ENCODE measurements around the gene CCDC107.
"Not testable (repeated sequence)": the region's sequence is repeated elsewhere in the genome, so short reads cannot be mapped to it uniquely, and the experiment has no call there.

The CCDC107 gene

DNA sequence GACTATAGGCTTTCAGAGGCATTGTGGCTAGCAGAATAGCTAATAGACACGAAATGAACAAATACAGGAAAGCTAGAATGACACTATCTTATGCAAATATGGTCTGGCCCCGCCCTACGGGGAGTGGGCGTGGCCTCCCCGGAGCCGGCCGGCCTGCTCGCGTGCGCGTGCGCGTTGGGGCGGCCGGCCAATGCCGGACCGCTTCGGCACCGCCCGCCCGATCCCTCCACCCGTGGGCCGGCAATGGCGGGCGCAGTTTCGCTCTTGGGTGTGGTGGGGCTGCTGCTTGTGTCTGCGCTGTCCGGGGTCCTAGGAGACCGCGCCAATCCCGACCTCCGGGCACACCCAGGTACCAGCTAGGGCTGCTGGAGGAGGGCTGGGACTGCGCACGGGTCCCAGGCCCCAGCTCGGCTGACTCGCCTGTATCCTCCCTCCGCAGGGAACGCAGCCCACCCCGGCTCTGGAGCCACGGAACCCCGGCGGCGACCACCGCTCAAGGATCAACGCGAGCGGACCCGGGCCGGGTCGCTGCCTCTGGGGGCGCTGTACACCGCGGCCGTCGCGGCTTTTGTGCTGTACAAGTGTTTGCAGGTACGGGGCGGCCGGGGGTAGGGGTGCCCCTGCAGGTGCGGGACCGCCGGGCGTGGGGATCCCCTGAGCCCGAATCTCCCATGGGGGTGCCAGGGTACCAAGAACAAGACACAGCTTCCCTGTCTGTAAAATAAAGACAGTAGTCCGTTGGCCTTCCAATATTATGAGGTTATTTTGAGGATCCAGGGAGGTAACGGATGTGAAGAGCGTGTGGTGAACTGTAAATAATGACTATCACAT is at the start of gene CCDC107:
CCDC107 (plus strand) TSS at position 156 of the 831 bp plus-strand sequence; CDS start at position 244, 88 bp downstream.
- DNase-seq: peak; percentile 81

GRCh38 chr9:35609001-35609819 is 48.9 kb upstream of the CCDC107 start:
- no peak for DNase-seq

- no peak for DNase-seq
Observed at GRCh38 chr9:35609820-35610163, 48.3 kb upstream of the CCDC107 start.

- DNase-seq: peak; percentile 57
Observed at GRCh38 chr9:35611230-35611797, 46.8 kb upstream of the CCDC107 start.

DNA sequence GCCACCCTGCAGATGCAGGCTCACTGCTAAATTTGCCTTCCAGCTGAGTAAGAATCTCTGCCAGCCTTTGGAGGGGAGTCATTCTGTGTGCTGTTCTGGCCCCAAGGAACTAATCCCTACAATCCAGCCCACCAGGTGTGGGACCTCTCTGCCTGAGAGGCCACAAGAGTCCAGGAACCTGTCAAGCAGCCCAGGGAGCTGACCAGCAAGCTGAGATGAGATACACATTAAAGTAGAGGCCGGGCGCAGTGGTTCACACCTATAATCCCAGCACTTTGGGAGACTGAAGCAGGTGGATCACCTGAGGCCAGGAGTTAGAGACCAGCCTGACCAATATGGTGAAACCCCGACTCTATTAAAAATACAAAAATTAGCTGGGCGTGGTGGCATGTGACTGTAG is 46.0 kb upstream of the CCDC107 start:
- not testable (repeated sequence) for DNase-seq

GRCh38 chr9:35612843-35613242 is 45.2 kb upstream of the CCDC107 start:
- DNase-seq: no peak

DNA sequence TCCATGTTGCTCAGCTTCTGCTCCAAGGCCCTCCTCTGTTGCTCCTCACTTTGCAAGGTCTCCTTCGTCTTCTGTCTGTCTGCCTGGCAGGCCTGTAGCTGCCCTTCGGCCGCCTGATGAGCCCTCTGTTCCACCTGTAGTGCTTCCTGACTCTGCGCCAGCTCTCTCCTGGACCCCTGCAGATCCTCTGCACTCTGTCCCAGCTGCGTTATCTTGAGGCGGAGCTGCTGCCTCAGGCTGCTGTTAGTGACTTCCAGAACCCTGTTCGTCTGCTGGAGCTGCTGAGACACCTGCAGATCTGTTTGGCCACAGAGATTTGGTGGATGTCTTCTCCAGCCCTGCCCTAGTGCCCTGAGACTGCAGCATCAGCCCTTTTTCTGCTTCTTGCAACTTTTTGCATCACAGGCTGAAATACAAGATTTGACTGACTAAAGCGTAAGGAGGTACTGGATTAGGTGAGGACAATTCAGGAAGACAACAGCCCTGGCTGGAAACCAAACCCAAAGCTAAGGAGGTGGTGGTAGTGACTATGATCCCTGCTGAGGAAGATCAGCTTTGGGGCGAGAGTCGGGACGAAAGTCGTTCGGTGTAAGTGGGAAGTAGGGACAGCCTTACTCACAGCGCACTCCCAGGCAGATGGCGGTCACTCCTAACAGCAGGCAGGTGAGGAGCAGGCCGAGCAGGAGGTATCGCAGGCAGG is 42.0 kb upstream of the CCDC107 start:
- DNase-seq: no peak

DNA sequence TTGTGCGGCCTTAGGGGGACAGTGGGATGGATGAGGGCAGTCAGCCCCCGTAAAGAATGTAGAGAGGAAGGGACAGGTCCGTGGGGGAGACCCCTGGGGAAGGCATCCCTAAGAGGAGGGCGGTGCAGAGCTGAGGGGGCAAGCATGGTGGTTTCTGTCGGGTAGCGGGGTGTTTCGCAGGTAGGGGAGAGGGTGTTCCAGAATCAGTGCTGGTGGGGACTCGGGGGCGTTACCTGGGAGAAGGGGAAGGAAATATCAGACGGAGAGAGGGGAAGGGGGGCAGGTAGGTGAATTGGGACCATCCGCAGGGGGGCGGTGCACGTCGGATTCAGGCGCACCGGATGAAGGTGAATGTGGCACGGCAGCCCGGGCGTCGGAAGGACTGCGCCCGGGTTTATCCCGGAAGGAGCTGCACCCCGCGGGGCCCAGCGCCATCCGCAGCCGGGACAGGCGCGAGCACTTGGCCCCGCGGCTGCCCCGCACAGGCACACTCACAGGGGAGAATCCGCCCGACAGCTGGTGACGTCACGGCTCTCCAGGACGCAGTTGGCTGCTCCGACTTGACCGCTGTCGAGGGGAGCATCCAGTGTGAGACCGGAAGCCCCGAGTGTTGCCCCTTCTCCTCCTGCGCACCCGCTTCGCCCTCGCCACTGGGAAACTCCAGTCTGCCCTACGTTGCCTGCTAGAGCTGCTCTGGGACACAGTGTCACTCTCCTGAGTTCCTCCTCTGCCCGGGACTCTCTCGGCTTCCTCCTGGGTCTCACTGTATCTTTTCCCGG is 41.2 kb upstream of the CCDC107 start:
- peak; percentile 57 for DNase-seq

DNA sequence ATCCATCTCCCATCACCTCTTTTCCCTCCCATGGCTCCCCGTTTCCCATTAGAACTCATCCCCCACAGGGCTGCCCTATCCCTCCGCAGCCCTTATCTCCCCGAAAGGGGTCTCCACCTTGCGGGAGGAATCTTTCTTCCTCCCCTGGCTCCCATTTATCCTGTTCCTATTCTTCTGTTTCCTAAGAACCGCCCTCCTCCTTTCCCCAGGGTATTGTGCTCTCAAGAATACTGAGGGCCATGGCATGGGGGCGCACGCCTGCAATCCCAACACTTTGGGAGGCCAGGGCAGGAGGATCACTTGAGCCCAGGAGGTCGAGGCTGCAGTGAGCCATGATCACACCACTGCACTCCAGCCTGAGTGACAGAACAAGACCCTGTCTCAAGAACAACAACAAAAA is 40.5 kb upstream of the CCDC107 start:
- no peak for DNase-seq

- DNase-seq: no peak
Observed at GRCh38 chr9:35618325-35618727, 39.8 kb upstream of the CCDC107 start, which contains the start of gene CD72. Gene CD72, minus strand, starts transcription at chr9:35618413. Its CDS starts 110 bp downstream, at chr9:35618303.

DNA sequence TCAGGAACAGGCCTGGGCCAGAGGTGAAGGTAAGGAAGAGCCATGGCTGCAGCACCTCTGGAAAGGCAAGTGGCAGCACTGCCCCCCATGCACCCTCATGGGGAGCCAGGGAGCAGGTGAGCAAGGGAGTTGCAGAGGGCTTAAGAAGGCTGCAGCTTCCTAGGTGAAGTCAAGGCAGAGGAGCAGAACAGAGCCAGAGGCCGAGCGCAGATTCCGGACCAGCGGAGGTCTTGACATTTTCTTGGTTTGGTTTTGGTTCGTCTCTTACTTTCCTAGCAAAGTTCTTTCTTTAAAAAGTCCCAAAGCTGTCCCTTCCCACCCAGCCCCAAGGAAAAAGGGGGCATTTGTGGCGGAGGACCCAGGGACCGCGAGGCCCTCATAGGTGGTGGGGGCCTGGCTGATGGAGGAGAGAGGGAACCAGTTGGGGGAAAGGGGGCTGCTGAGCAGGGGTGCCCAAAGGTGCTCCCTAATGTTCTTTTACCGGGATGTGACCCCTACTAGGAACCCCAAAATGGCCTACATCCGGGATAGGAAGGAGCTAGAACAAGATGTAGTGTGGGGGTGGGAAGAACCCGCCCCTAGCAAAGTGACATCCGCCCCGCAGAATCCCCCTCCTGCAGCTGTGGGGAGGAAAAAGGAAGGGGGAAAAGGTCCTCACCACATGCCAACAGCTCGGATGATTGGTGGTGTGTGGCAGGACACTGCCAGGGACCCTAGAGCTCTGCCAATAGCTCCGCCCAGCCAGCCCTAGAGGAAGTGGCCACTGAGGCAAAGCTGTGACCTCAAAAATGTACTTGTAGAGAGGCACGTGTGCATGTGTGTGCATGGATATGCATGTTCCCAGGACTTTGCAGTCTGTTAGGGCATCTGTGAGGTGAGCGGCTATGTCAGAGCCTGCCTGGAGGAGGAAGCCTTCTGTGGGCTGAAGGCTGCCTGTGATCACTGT is 39.0 kb upstream of the CCDC107 start:
- no peak for DNase-seq

GRCh38 chr9:35619800-35620158 is 38.3 kb upstream of the CCDC107 start:
- no peak for DNase-seq

- no peak for DNase-seq
Observed at GRCh38 chr9:35627575-35627974, 30.5 kb upstream of the CCDC107 start.

GRCh38 chr9:35628389-35628991 is 29.6 kb upstream of the CCDC107 start:
- no peak for DNase-seq

DNA sequence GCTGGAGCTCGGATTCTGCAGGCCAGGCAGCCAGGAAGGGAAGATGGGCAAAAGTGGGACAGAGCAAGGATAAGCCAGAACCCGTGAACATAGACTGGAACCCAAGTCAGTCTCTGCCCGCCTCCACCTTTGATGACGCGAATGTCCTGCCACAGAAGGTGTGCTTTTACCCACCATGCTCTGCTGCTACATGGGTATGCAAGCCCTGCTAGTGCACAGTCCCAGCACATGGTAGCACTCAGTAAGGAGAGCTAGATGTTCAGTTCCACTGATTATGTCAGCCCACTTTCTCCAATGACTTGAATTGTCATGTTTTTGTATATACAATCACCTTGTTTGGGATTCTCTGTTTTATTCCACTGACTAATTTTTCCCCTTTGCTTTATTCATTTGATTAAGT is 28.5 kb upstream of the CCDC107 start:
- no peak for DNase-seq

GRCh38 chr9:35635730-35636129 is 22.4 kb upstream of the CCDC107 start:
- DNase-seq: no peak

DNA sequence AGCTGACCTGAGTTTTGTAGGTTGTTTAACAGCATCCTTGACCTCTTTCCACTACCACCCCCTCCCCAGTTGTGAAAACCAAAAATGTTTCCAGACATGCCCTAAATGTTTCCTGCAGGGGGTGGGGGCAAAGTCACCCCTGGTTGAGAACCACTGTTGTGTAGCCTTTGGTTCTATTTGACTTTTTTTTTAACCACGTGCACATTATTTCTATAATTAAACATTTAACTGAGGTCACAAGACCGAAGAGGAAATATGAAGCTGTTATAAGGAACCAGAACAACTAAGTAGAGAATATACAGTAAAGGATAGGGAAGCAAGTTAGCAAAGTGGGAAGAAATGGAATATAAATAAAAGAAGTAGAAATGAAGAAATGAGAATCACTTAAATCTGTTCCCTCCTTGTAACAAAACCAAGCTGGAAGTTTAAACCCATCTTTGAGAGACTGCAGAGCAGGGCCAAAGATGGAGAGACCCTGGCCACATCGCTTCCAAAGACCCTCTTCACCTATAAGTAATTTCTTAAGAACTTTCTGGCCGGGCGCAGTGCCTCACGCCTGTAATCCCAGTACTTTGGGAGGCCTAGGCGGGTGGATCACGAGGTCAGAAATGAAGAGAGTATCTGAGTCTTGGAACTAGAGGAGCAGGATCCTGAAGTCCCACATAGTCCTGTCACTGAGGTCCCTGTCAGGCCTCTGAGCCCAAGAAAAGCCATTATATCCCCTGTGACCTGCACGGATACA is 21.8 kb upstream of the CCDC107 start:
- DNase-seq: no peak

DNA sequence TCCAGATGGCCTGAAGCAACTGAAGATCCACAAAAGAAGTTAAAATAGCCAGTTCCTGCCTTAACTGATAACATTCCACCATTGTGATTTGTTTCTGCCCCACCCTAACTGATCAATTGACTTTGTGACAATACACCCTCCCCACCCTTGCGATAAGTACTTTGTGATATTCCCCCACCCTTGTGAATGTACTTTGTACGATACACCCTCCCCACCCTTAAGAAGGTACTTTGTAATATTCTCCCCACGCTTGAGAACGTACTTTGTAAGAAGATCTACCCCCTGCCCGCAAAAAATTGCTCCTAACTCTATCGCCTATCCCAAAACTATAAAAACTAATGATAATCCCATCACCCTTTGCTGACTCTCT is 21.2 kb upstream of the CCDC107 start:
- not testable (repeated sequence) for DNase-seq

DNA sequence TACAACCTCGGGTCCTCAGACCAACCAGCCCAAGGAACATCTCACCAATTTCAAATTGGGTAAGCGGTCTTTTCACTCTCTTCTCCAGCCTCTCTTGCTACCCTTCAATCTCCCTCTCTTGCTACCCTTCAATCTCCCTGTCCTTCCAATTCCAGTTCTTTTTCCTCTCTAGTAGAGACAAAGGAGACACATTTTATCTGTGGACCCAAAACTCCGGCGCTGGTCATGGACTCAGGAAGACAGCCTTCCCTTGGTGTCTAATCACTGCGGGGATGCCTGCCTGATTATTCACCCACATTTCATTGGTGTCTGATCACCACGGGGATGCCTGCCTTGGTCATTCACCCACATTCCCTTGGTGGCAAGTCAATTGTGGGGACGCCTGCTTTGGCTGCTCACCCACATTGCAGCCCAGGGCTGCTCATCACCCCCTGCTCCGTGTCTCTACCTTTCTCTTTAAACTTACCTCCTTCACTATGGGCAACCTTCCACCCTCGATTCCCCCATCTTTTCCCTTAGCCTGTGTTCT is 20.6 kb upstream of the CCDC107 start:
- not testable (repeated sequence) for DNase-seq

- not testable (repeated sequence) for DNase-seq
Observed at GRCh38 chr9:35638751-35639150, 19.3 kb upstream of the CCDC107 start.

All from activated CD4-positive, alpha-beta T cell treated with anti-CD3 and anti-CD28 coated beads, Interleukin-2, amount 50 U/mL, for 1 hour (primary cell).